GM12873 (cell line): ENCODE data around the gene JMJD6.

Experiments used
- TF ChIP-seq, protein P1 (sequence below): IDR thresholded peaks from 2 replicates; pipeline ENCODE4 v1.5.1; 2012; ENCODE audit warnings: low read depth, mild to moderate bottlenecking, moderate library complexity, low read length, control low read depth; ENCODE audit not compliant: insufficient read depth; ENCODE audit errors: missing control alignments

JMJD6 gene

DNA sequence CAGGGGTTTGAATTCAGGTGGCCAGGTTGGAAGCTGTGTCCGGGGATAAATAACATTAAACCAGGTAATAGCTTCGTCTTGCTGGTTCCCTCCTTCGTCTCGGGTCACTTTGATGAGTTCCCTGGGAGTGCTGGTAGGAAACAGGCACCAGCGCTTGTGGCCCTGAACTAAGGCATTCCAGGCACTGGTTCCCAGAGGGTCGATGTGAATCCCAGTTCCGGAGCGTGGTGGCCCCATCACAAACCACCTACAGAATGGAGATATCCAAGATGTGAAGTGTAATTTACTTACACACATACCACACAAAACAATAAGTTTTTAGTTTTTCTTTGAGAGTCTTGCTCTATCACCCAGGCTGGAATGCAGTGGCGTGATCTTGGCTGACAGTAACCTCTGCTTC lies 2.6 kb downstream of the JMJD6 start:
- TF ChIP-seq, protein P1, sequence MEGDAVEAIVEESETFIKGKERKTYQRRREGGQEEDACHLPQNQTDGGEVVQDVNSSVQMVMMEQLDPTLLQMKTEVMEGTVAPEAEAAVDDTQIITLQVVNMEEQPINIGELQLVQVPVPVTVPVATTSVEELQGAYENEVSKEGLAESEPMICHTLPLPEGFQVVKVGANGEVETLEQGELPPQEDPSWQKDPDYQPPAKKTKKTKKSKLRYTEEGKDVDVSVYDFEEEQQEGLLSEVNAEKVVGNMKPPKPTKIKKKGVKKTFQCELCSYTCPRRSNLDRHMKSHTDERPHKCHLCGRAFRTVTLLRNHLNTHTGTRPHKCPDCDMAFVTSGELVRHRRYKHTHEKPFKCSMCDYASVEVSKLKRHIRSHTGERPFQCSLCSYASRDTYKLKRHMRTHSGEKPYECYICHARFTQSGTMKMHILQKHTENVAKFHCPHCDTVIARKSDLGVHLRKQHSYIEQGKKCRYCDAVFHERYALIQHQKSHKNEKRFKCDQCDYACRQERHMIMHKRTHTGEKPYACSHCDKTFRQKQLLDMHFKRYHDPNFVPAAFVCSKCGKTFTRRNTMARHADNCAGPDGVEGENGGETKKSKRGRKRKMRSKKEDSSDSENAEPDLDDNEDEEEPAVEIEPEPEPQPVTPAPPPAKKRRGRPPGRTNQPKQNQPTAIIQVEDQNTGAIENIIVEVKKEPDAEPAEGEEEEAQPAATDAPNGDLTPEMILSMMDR, result no peak

DNA sequence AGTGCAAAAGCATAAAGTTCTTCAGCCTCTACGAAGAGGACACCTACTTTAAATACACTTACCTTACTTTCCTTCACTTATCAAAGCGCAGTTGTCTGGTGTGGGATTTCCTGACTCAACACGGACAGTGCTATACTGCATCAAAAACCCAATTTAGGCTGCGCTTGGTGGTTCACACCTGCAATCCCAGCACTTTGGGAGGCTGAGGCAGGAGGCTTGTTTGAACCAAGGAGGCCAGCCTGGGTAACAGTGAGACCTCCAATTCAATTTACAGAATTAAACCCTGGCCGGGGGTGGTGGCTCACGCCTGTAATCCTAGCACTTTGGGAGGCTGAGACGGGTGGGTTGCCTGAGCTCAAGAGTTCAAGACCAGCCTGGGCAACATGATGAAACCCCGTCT lies 4.1 kb downstream of the JMJD6 start:
- TF ChIP-seq, protein P1, result no peak

DNA sequence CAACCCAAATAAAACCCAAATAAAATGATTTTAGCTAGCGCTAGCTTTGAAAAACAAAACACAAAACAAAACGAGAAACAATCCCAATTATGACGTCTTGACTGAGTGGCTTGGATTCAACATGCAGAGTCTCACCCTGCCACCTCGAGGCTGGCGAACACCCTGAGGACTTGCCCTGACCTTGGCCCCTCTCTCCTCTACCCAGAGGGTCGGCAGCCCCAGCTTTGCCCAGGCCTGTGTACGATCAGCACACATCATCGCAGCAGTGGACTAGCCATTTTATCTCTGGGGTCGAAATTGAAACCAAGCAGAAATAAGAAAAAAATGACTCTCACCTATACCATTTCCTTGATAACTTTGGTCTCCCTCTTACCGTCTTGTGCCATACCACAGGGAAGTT lies 4.9 kb downstream of the JMJD6 start:
- TF ChIP-seq, protein P1, result no peak

DNA sequence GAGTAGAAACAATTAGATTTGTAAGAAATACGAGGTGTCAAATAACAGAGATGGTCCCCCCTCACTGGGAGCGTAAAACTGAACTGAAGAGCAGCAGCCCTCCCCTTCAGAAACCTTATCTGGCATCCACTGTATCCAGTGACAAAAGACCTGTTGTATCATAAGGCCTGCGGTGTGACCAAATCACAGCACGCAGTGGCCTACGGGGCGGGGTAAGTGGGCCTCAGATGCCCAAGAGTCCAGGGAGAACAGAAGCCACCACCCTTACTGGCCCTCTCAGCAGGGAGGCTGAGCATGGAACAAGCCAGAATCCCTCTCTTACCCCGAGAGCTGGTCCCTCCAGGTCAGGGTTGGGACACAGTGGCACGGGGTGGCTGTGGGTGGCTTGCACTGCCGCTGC lies 5.5 kb downstream of the JMJD6 start:
- TF ChIP-seq, protein P1, result no peak

DNA sequence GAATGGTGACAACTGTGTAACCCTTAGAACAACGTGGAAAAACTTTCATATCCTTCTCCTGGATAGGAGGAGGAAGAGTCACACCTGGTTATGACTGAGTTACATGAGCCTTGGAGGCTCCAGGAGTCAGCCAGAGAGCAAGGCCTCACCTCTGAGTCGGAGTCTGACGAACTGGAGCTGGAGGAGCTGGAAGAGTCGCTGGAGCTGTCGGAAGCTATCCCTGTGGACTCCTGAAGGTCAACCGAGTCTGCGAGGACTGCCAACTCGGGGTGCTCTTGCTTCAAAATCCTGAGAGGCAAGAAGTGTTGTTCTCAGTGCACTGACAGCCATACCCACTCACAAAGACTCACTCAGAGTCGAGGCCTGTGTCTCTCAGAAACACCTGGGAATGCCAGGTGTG lies 6.2 kb downstream of the JMJD6 start:
- TF ChIP-seq, protein P1, result no peak

DNA sequence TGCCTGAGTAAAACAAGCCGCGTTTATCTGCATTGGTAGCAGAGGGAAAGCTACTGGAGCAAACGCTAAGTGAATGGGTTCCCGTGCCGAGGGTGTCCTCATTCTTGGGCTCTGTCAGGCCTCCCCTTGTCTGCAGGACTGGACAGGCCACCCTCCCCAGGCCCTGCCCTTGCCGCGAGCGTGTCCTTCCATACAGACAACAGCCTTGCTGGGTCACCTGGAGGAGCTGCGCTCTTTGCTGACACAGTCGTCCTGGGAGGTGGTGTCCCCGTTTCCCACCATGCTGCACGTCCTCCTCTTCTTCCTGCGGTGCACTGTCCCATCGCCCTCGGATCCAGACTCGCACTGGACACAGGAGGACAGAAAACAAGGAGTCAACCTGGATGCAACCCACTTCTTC lies 7.9 kb downstream of the JMJD6 start:
- TF ChIP-seq, protein P1, result no peak

DNA sequence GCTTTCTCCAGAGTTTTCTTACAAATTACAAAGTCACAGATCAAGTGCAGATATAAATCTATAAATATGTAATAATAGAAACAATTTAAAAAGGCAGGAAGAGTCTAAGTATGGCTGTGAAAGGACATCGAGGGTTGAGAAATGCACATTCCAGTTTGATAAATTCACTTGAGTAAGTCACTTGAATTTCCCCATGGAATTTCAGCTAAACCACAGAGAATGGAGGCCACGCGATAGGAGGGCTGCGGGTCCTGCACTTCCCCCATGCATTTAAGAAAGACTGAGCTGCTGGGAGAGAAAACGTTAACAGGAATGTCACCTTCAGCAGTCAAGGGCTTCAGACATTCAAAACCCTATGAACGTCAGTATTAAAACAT lies 9.6 kb downstream of the JMJD6 start:
- TF ChIP-seq, protein P1, result no peak

DNA sequence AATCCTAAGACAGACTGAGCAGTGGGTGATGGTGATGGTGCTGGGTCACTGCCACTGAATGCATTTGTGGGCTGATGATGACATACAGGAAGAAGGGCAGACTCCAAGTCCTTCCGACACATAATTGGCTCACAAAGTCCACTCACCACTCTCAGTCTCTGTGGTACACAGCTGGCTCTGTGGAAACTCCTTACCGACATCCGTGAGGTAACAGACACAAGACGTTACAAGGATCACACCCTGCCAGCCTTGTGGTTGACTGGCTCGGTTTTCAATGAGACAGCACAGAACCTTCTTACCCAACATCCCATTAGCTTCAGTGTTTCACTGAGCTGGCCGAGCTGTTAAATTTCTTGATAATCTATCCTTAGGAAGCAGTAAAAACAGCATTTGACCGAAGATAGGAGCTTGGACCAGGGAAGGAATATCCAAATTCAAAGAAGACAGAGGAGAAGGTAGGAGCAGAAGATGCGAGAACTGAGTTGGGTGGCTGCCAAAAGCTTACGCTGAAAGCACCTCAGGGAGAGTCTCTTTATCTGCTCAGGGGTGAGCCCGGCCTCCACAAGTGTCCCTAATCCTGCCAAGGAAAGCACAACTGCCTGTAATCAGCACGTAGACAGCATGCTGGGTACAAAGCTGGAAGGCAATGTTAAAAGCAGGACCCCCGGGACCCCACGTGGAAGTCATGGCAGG lies 10.1 kb downstream of the JMJD6 start:
- TF ChIP-seq, protein P1, result no peak
